Vagina (tissue), 2 donors: ENCODE measurements around the gene SLC9A1.

ENCODE experiments used
- CTCF ChIP-seq, 3 experiments: fragments of 450-650 bp in 2 of 3; fragments of 200-600 bp in 1 of 3; sonication (generic) in 1 of 3; IDR thresholded peaks; one replicate each; pipeline ENCODE4 v1.5.1; 2017 to 2019; ENCODE audit warnings: antibody characterized with exemption in 3 of 3, mild to moderate bottlenecking in 2 of 3, moderate library complexity in 2 of 3
- POLR2A ChIP-seq, 2 donors: fragments of 450-650 bp; IDR thresholded peaks; one replicate each; pipeline ENCODE4 v1.6.1; 2017; ENCODE audit warnings: antibody characterized with exemption in 2 of 2, mild to moderate bottlenecking in 2 of 2, moderate library complexity in 2 of 2
- POLR2AphosphoS5 ChIP-seq, 2 donors: sonication (generic); formaldehyde crosslinking; IDR thresholded peaks; one replicate each; pipeline ENCODE4 v1.9.0; 2017; ENCODE audit warnings: antibody characterized with exemption in 2 of 2, mild to moderate bottlenecking in 2 of 2, low read depth in 1 of 2; ENCODE audit not compliant: insufficient read depth in 1 of 2

- TF ChIP-seq CTCF (IDR thresholded peaks at IDR 0.05) (no peak), POLR2A (IDR thresholded peaks at IDR 0.05) (no peak), POLR2AphosphoS5 (IDR thresholded peaks at IDR 0.05; ENCODE audit: insufficient read depth in 1 of 2, low read depth in 1 of 2) (no peak)
These were observed 100.8 kb downstream of the SLC9A1 start for GRCh38 chr1:27053977-27054753.
